GM19023 (cell line): ENCODE measurements around the gene SLC39A9.
"Not testable (repeated sequence)": the region's sequence is repeated elsewhere in the genome, so short reads cannot be mapped to it uniquely, and the experiment has no call there.

Experiments used
- ATAC-seq: cut with Tn5 transposase; IDR thresholded peaks from one replicate; pipeline ENCODE4 v1.9.1; 2021; ENCODE audit warnings: mild to moderate bottlenecking, moderate library complexity; ENCODE audit not compliant: unreplicated experiment

The SLC39A9 gene

GRCh38 chr14:69498286-69498685, 99.8 kb downstream of the SLC39A9 start:
- ATAC-seq, result not testable (repeated sequence)

- no peak for ATAC-seq
These were observed 100.9 kb downstream of the SLC39A9 start for GRCh38 chr14:69499436-69499835.

- no peak for ATAC-seq
These were observed 101.6 kb downstream of the SLC39A9 start for GRCh38 chr14:69500096-69500495.

GRCh38 chr14:69500736-69501135, 102.2 kb downstream of the SLC39A9 start:
- no peak for ATAC-seq

- ATAC-seq, result no peak
These were observed 102.9 kb downstream of the SLC39A9 start for GRCh38 chr14:69501423-69501838.

- ATAC-seq, result no peak
These were observed 106.3 kb downstream of the SLC39A9 start for GRCh38 chr14:69504775-69505174.

GRCh38 chr14:69505338-69506240, 107.1 kb downstream of the SLC39A9 start:
- ATAC-seq, result no peak

- no peak for ATAC-seq
These were observed 107.7 kb downstream of the SLC39A9 start for GRCh38 chr14:69506241-69506595.
